ENCODE data around the gene SLCO1B1.
"Not testable (repeated sequence)": the region's sequence is repeated elsewhere in the genome, so short reads cannot be mapped to it uniquely, and the experiment has no call there.

The SLCO1B1 gene

GRCh38 chr12:21169878-21170472 is 39.0 kb downstream of the SLCO1B1 start:
- DNase-seq = peak; percentile 28 to 61
- TF ChIP-seq GATA1 (IDR thresholded peaks at IDR 0.05; ENCODE audit: low read depth, low read length) = no peak
- TF ChIP-seq POLR2A (IDR thresholded peaks at IDR 0.05; ENCODE audit: low read length) = no peak

GRCh38 chr12:21172079-21172478 is 41.1 kb downstream of the SLCO1B1 start:
- no peak for DNase-seq
- no peak for TF ChIP-seq POLR2A (IDR thresholded peaks at IDR 0.05; ENCODE audit: low read length)
- TF ChIP-seq GATA1 (IDR thresholded peaks at IDR 0.05; ENCODE audit: low read depth, low read length) = no peak

- no peak for DNase-seq
- no peak for TF ChIP-seq POLR2A (IDR thresholded peaks at IDR 0.05; ENCODE audit: low read length)
- TF ChIP-seq GATA1 (IDR thresholded peaks at IDR 0.05; ENCODE audit: low read depth, low read length) = no peak
Observed at GRCh38 chr12:21183721-21184275, 52.8 kb downstream of the SLCO1B1 start.

- TF ChIP-seq POLR2A (IDR thresholded peaks at IDR 0.05; ENCODE audit: low read length) = no peak
- TF ChIP-seq GATA1 (IDR thresholded peaks at IDR 0.05; ENCODE audit: low read depth, low read length) = no peak
- no peak for DNase-seq
Observed at GRCh38 chr12:21190016-21190415, 59.0 kb downstream of the SLCO1B1 start.

- DNase-seq = not testable (repeated sequence)
Observed at GRCh38 chr12:21214433-21214832, 83.4 kb downstream of the SLCO1B1 start.

- TF ChIP-seq GATA1 (IDR thresholded peaks at IDR 0.05; ENCODE audit: low read depth, low read length) (no peak), POLR2A (IDR thresholded peaks at IDR 0.05; ENCODE audit: low read length) (no peak)
- no peak for DNase-seq
Observed at GRCh38 chr12:21219206-21219605, 88.2 kb downstream of the SLCO1B1 start.

- TF ChIP-seq POLR2A (IDR thresholded peaks at IDR 0.05; ENCODE audit: low read length) = no peak
- no peak for TF ChIP-seq GATA1 (IDR thresholded peaks at IDR 0.05; ENCODE audit: low read depth, low read length)
- no peak for DNase-seq
Observed at GRCh38 chr12:21220266-21220665, 89.3 kb downstream of the SLCO1B1 start.

GRCh38 chr12:21221072-21221471 is 90.1 kb downstream of the SLCO1B1 start:
- no peak for TF ChIP-seq GATA1 (IDR thresholded peaks at IDR 0.05; ENCODE audit: low read depth, low read length)
- no peak for TF ChIP-seq POLR2A (IDR thresholded peaks at IDR 0.05; ENCODE audit: low read length)
- no peak for DNase-seq

- TF ChIP-seq POLR2A (IDR thresholded peaks at IDR 0.05; ENCODE audit: low read length) (no peak), GATA1 (IDR thresholded peaks at IDR 0.05; ENCODE audit: low read depth, low read length) (no peak)
- no peak for DNase-seq
Observed at GRCh38 chr12:21221778-21222177, 90.8 kb downstream of the SLCO1B1 start.

GRCh38 chr12:21223930-21224329 is 92.9 kb downstream of the SLCO1B1 start:
- no peak for DNase-seq
- no peak for TF ChIP-seq GATA1 (IDR thresholded peaks at IDR 0.05; ENCODE audit: low read depth, low read length)
- no peak for TF ChIP-seq POLR2A (IDR thresholded peaks at IDR 0.05; ENCODE audit: low read length)

GRCh38 chr12:21234395-21234794 is 103.4 kb downstream of the SLCO1B1 start:
- TF ChIP-seq POLR2A (IDR thresholded peaks at IDR 0.05; ENCODE audit: low read length) (no peak), GATA1 (IDR thresholded peaks at IDR 0.05; ENCODE audit: low read depth, low read length) (no peak)
- no peak for DNase-seq

- no peak for TF ChIP-seq GATA1 (IDR thresholded peaks at IDR 0.05; ENCODE audit: low read depth, low read length)
- no peak for TF ChIP-seq POLR2A (IDR thresholded peaks at IDR 0.05; ENCODE audit: low read length)
- no peak for DNase-seq
Observed at GRCh38 chr12:21239866-21240265, 108.9 kb downstream of the SLCO1B1 start.

- DNase-seq = no peak
- TF ChIP-seq POLR2A (IDR thresholded peaks at IDR 0.05; ENCODE audit: low read length) (no peak), GATA1 (IDR thresholded peaks at IDR 0.05; ENCODE audit: low read depth, low read length) (no peak)
Observed at GRCh38 chr12:21248679-21249078, 117.7 kb downstream of the SLCO1B1 start.

- TF ChIP-seq POLR2A (IDR thresholded peaks at IDR 0.05; ENCODE audit: low read length) (no peak), GATA1 (IDR thresholded peaks at IDR 0.05; ENCODE audit: low read depth, low read length) (no peak)
- DNase-seq = no peak
Observed at GRCh38 chr12:21252070-21252469, 121.1 kb downstream of the SLCO1B1 start.

- TF ChIP-seq GATA1 (IDR thresholded peaks at IDR 0.05; ENCODE audit: low read depth, low read length) = no peak
- DNase-seq = no peak
Observed at GRCh38 chr12:21257172-21257571, 126.2 kb downstream of the SLCO1B1 start.

- no peak for DNase-seq
- TF ChIP-seq GATA1 (IDR thresholded peaks at IDR 0.05; ENCODE audit: low read depth, low read length) (no peak), POLR2A (IDR thresholded peaks at IDR 0.05; ENCODE audit: low read length) (no peak)
Observed at GRCh38 chr12:21264232-21264631, 133.2 kb downstream of the SLCO1B1 start.
